Ovary (tissue), 9 donors: Measurements from ENCODE around the gene NAXD. TPM values are rescaled to one million over a fixed set of nuclear protein-coding genes. Genes with fewer than 3 reads are reported as not detected.

ENCODE experiments used
- DNase-seq, 5 donors: peaks; one replicate each; pipeline ENCODE4 v3.0.0-alpha.2; 2019 to 2020
- H3K27ac ChIP-seq, 2 donors: fragments of 200-600 bp; one replicate each; pipeline versions ENCODE4 v1.5.1 to v1.8.0; 2019 to 2022
- H3K27me3 ChIP-seq: fragments of 200-600 bp; one replicate; pipeline ENCODE4 v1.8.0; 2022
- H3K36me3 ChIP-seq: fragments of 200-600 bp; sonication (generic); one replicate; pipeline ENCODE4 v1.5.1; 2019
- H3K4me1 ChIP-seq: one replicate; pipeline ENCODE4 v1.8.1; 2013; ENCODE audit warnings: mild to moderate bottlenecking, moderate library complexity; ENCODE audit not compliant: insufficient read depth
- H3K4me3 ChIP-seq: fragments of 200-600 bp; sonication (generic); one replicate; pipeline ENCODE4 v1.5.1; 2017
- H3K9me3 ChIP-seq, 2 donors: fragments of 200-600 bp in 1 of 2; sonication (generic) in 1 of 2; one replicate each; pipeline versions ENCODE4 v1.5.1 to v1.8.1; 2013 to 2019; ENCODE audit warnings: mild to moderate bottlenecking in 1 of 2, moderate library complexity in 1 of 2
- CTCF ChIP-seq, 3 donors: fragments of 450-650 bp in 2 of 3; fragments of 200-600 bp in 1 of 3; IDR thresholded peaks; one replicate each; pipeline versions ENCODE4 v1.5.1 to v1.8.0; 2016 to 2022; ENCODE audit warnings: antibody characterized with exemption in 3 of 3, mild to moderate bottlenecking in 1 of 3
- EP300 ChIP-seq: sonication (generic); formaldehyde crosslinking; IDR thresholded peaks from one replicate; pipeline ENCODE4 v1.6.1; 2017; ENCODE audit warnings: antibody characterized with exemption
- POLR2A ChIP-seq: fragments of 450-650 bp; IDR thresholded peaks from one replicate; pipeline ENCODE4 v1.6.1; 2017; ENCODE audit warnings: antibody characterized with exemption, mild to moderate bottlenecking, moderate library complexity
- WGBS, 3 donors: extraction: QIAGEN DNeasy Blood & Tissue Kit in 1 of 3; methylation state at CpG; one replicate each; pipeline versions ENCODE4 v1.1.5 to v1.1.7; 2013 to 2017; 5-methylcytosine and 5-hydroxymethylcytosine counted together
- intact Hi-C, 4 donors: fragments of 100-400 bp; cut with DNase I; formaldehyde crosslinking; loops; one replicate each; pipeline versions ENCODE4 v1.11.0 to v1.15.1; 2022 to 2023
- polyA plus RNA-seq, 2 donors: library from polyadenylated mRNA; stranded (reverse); fragments of 200-250 nt in 1 of 2; fragments of 350-450 nt in 1 of 2; fragmentation: Illumina TruSeq in 1 of 2; extraction: RNeasy Lipid Tissue Mini Kit (QIAGEN cat#74804) in 1 of 2; gene quantifications; one replicate each; pipeline ENCODE4 v1.2.3, GENCODE V29; 2013 to 2014
- total RNA-seq, 7 donors: library from RNA; depleted of rRNA in 2 of 7; stranded (reverse); fragments of >200 nt in 2 of 7; fragmentation: NEBNext Ultra II Directional in 3 of 7; extraction: Animal tissue kit (Norgen Biotek cat#: 25700) in 3 of 7; gene quantifications; one replicate each; pipeline versions ENCODE4 v1.1.0 to v1.2.4, GENCODE V29; 2016 to 2023
- donor health status: DM: no; HTN: no; CAD: no; lungs with moderate emphysema.
- donor health status: DM: no; HTN: no; CAD: no.
- donor health status: Bipolar disorder and iron deficiency.
- donor health status: DM: yes; HTN: yes; CAD: no.
- donor health status: DM: no; HTN: no; CAD: no.
- donor health status: DM: yes; HTN: yes; CAD: no.

NAXD gene
- total and polyA plus RNA-seq, 9 donors = 28.4 to 67.1 (median 48.5) TPM

GRCh38 chr13:110617321-110618072, 2.2 kb downstream of the NAXD start:
- peaks cover 23% of the 10 kb centered on the region for H3K4me1 ChIP-seq
- H3K9me3 ChIP-seq = no peaks in the 10 kb centered on the region
- TF ChIP-seq EP300 (no peak), POLR2A (no peak), CTCF (IDR thresholded peaks at IDR 0.05) (no peak)
- no peaks in the 10 kb centered on the region for H3K36me3 ChIP-seq
- peak overlapping the region; percentile 33 to 89 for H3K27ac ChIP-seq
- WGBS, 3 donors = 15% methylated on average over 8 of the region's 8 CpGs
- H3K27me3 ChIP-seq = no peaks in the 10 kb centered on the region
- intact Hi-C loops = loop anchor here in 3 of 4 donors (5.0 to 10.0 kb wide), 3 partner anchors 95 to 297 kb away; partner anchors contain the start of genes ANKRD10 (in 1 of the 3) and ING1 (in 1 of the 3)
- H3K4me3 ChIP-seq = peak overlapping the region; percentile 81
- DNase-seq = peak; percentile 76 to 83 (median 78)

- no peaks in the 10 kb centered on the region for H3K36me3 ChIP-seq
- no peak for DNase-seq
- peak overlapping the region; percentile 33 to 89 for H3K27ac ChIP-seq
- 50 to 58% (median 51%) methylated on average over 8 of the region's 8 CpGs for WGBS, 3 donors
- no peak overlapping the region for H3K4me3 ChIP-seq
- TF ChIP-seq CTCF (IDR thresholded peaks at IDR 0.05) (no peak), EP300 (no peak), POLR2A (no peak)
- no peaks in the 10 kb centered on the region for H3K9me3 ChIP-seq
- intact Hi-C loops = loop anchor here in 3 of 4 donors (5.0 to 10.0 kb wide), 3 partner anchors 94 to 297 kb away; partner anchors contain the start of genes ANKRD10 (in 1 of the 3) and ING1 (in 1 of the 3)
- H3K27me3 ChIP-seq = no peaks in the 10 kb centered on the region
- H3K4me1 ChIP-seq = peaks cover 23% of the 10 kb centered on the region
Measured at GRCh38 chr13:110618167-110618566, 2.8 kb downstream of the NAXD start.

DNA sequence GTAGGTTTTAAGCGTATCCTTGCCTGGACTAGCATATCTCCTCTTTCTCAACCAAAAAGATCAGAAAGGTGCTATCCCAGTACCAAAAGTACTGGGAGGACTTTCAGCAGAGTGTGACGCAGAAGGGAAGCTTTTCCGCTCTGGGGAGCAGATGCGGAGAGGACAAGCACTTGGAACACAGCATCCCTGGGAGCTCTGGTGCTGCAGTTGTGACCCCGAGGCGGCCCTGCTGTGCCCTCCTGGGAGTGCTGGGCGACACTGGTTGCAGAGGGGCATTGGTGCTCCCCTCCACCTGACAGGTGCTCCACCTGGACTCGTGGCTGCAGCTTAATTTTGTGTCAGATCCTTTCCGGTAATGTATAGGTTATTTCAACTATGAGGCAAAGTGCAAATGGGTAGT, 3.4 kb downstream of the NAXD start:
- H3K36me3 ChIP-seq = no peaks in the 10 kb centered on the region
- peaks cover 23% of the 10 kb centered on the region for H3K4me1 ChIP-seq
- H3K4me3 ChIP-seq = no peak overlapping the region
- H3K27me3 ChIP-seq = no peaks in the 10 kb centered on the region
- TF ChIP-seq POLR2A (no peak), EP300 (no peak), CTCF (IDR thresholded peaks at IDR 0.05) (no peak)
- intact Hi-C loops = loop anchor here in 3 of 4 donors (5.0 to 10.0 kb wide), 3 partner anchors 94 to 296 kb away; partner anchors contain the start of genes ANKRD10 (in 1 of the 3) and ING1 (in 1 of the 3)
- 82 to 95% (median 82%) methylated on average over 9 of the region's 9 CpGs for WGBS, 3 donors
- peak overlapping the region in 1 of 2 donors; percentile 89 for H3K27ac ChIP-seq
- no peak for DNase-seq
- H3K9me3 ChIP-seq = no peaks in the 10 kb centered on the region

GRCh38 chr13:110620596-110620995, 5.3 kb downstream of the NAXD start:
- Histone ChIP-seq H3K36me3 (no peaks in the 10 kb centered on the region), H3K9me3 (no peaks in the 10 kb centered on the region), H3K4me3 (no peak overlapping the region), H3K4me1 (peaks cover 25% of the 10 kb centered on the region), H3K27ac (no peak overlapping the region), H3K27me3 (no peaks in the 10 kb centered on the region)
- intact Hi-C loops = no loop called here
- WGBS, 3 donors = 60 to 63% (median 60%) methylated on average over 2 of the region's 2 CpGs
- TF ChIP-seq EP300 (no peak), POLR2A (no peak), CTCF (IDR thresholded peaks at IDR 0.05) (no peak)
- DNase-seq = no peak
